Hepatocyte (in vitro differentiated cells): Measurements from ENCODE around the gene CDKN2AIPNL. TPM values are rescaled to one million over a fixed set of nuclear protein-coding genes. Genes with fewer than 3 reads are reported as not detected.
A peak's percentile ranks its signal among the peaks of the same experiment; 100 is the strongest.

ENCODE experiments used
- DNase-seq: peaks from one replicate; pipeline ENCODE4 v3.0.0-alpha.2; 2016; ENCODE audit warnings: low spot score
- H2AFZ ChIP-seq: fragments of 200-600 bp; sonication (generic); 2 replicates; pipeline ENCODE4 v1.6.0; 2016; ENCODE audit warnings: antibody characterized with exemption, mild to moderate bottlenecking
- H3K27ac ChIP-seq: fragments of 200-600 bp; sonication (generic); 2 replicates; pipeline ENCODE4 v1.5.1; 2016; ENCODE audit warnings: mild to moderate bottlenecking
- H3K27me3 ChIP-seq: fragments of 200-600 bp; sonication (generic); 2 replicates; pipeline ENCODE4 v1.6.1; 2016
- H3K36me3 ChIP-seq: fragments of 200-600 bp; sonication (generic); replicated peaks from 2 replicates; pipeline ENCODE4 v1.5.1; 2016; ENCODE audit warnings: low read depth; ENCODE audit not compliant: insufficient read depth
- H3K4me1 ChIP-seq: fragments of 200-600 bp; sonication (generic); 2 replicates; pipeline ENCODE4 v1.5.1; 2016; ENCODE audit warnings: mild to moderate bottlenecking, moderate library complexity; ENCODE audit not compliant: insufficient read depth
- H3K4me2 ChIP-seq: fragments of 200-600 bp; sonication (generic); 2 replicates; pipeline ENCODE4 v1.6.0; 2016
- H3K4me3 ChIP-seq: fragments of 200-600 bp; sonication (generic); 2 replicates; pipeline ENCODE4 v1.5.1; 2016; ENCODE audit warnings: mild to moderate bottlenecking
- H3K79me2 ChIP-seq: fragments of 200-600 bp; sonication (generic); 2 replicates; pipeline ENCODE4 v1.6.0; 2017; ENCODE audit warnings: mild to moderate bottlenecking
- H3K9me2 ChIP-seq: fragments of 200-600 bp; sonication (generic); replicated peaks from 2 replicates; pipeline ENCODE4 v1.6.0; 2017; ENCODE audit warnings: mild to moderate bottlenecking; ENCODE audit not compliant: insufficient read depth
- H3K9me3 ChIP-seq: fragments of 200-600 bp; sonication (generic); 2 replicates; pipeline ENCODE4 v1.5.1; 2016; ENCODE audit warnings: low read depth, mild to moderate bottlenecking
- H4K20me1 ChIP-seq: fragments of 200-600 bp; sonication (generic); 2 replicates; pipeline ENCODE4 v1.6.0; 2016; ENCODE audit warnings: mild to moderate bottlenecking; ENCODE audit not compliant: insufficient read depth, poor library complexity, severe bottlenecking
- EZH2 ChIP-seq: fragments of 200-600 bp; sonication (generic); IDR thresholded peaks from 2 replicates; pipeline ENCODE4 v1.6.1; 2016; ENCODE audit warnings: antibody characterized with exemption, mild to moderate bottlenecking, borderline replicate concordance
- EZH2phosphoT487 ChIP-seq: fragments of 200-600 bp; sonication (generic); IDR thresholded peaks from one replicate; pipeline ENCODE4 v1.6.1; 2018; ENCODE audit warnings: antibody characterized with exemption, mild to moderate bottlenecking, low read depth, moderate library complexity; ENCODE audit not compliant: unreplicated experiment, severe bottlenecking
- WGBS: methylation state at CpG from one replicate; pipeline ENCODE4 v1.1.6; 2016; ENCODE audit warnings: low lambda C conversion rate; ENCODE audit errors: missing lambda C conversion rate; 5-methylcytosine and 5-hydroxymethylcytosine counted together
- polyA plus RNA-seq: library from polyadenylated mRNA; unstranded; fragments of >200 nt; fragmentation: Nextera tagmentation; extraction: Ambion mirVana; gene quantifications from 2 replicates; pipeline ENCODE4 v1.2.1, GENCODE V29; 2016
- total RNA-seq: library from RNA; depleted of rRNA; stranded (reverse); fragments of >200 nt; gene quantifications from 2 replicates; pipeline ENCODE4 v1.2.3, GENCODE V29; 2014
- TF ChIP-seq, protein P1 (sequence below): fragments of 200-600 bp; sonication (generic); IDR thresholded peaks from 2 replicates; pipeline ENCODE4 v1.5.1; 2016; ENCODE audit warnings: antibody characterized with exemption, mild to moderate bottlenecking; ENCODE audit not compliant: poor library complexity

Gene CDKN2AIPNL
- total and polyA plus RNA-seq, 2 experiments from 2014 or later: 24.1 to 30.0 TPM

DNA sequence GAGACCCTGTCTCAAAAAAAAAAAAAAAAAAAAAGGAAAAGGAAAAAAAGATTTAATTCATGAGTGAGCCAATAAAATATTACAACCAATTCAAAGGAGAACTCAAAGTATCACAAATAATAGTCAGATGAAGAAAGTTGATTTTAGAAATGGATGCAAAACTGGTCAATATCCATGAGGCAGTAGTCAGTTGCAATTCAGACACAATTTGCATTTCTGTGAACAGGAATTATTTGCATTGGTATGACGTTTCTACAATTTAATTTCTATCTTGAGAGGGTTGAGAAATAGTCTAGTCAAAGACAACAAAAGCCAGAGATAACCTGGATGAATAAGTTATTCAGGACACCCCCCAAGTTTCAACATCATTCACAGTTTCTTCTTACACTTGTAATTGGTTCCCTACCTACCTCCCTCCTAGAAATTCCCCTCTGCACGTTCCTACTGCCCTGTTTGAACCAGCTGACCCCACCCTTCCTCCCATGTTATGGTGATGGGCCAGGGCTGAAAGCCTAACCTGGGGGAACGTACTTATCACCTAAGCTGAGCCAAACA, 28.6 kb upstream of the CDKN2AIPNL start:
- Histone ChIP-seq H3K27ac (no peak overlapping the region), H4K20me1 (no peaks in the 10 kb centered on the region), H3K9me3 (no peaks in the 10 kb centered on the region), H3K4me1 (peaks cover 35% of the 10 kb centered on the region), H3K79me2 (no peaks in the 10 kb centered on the region), H3K36me3 (no peaks in the 10 kb centered on the region), H3K4me2 (no peak overlapping the region), H3K9me2 (no peaks in the 10 kb centered on the region), H2AFZ (no peak overlapping the region), H3K27me3 (no peaks in the 10 kb centered on the region), H3K4me3 (no peak overlapping the region)
- 51% methylated on average over 3 of the region's 3 CpGs for WGBS
- TF ChIP-seq, protein P1, sequence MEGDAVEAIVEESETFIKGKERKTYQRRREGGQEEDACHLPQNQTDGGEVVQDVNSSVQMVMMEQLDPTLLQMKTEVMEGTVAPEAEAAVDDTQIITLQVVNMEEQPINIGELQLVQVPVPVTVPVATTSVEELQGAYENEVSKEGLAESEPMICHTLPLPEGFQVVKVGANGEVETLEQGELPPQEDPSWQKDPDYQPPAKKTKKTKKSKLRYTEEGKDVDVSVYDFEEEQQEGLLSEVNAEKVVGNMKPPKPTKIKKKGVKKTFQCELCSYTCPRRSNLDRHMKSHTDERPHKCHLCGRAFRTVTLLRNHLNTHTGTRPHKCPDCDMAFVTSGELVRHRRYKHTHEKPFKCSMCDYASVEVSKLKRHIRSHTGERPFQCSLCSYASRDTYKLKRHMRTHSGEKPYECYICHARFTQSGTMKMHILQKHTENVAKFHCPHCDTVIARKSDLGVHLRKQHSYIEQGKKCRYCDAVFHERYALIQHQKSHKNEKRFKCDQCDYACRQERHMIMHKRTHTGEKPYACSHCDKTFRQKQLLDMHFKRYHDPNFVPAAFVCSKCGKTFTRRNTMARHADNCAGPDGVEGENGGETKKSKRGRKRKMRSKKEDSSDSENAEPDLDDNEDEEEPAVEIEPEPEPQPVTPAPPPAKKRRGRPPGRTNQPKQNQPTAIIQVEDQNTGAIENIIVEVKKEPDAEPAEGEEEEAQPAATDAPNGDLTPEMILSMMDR: no peak
- no peak for TF ChIP-seq EZH2
- TF ChIP-seq EZH2phosphoT487: no peak
- no peak for DNase-seq

DNA sequence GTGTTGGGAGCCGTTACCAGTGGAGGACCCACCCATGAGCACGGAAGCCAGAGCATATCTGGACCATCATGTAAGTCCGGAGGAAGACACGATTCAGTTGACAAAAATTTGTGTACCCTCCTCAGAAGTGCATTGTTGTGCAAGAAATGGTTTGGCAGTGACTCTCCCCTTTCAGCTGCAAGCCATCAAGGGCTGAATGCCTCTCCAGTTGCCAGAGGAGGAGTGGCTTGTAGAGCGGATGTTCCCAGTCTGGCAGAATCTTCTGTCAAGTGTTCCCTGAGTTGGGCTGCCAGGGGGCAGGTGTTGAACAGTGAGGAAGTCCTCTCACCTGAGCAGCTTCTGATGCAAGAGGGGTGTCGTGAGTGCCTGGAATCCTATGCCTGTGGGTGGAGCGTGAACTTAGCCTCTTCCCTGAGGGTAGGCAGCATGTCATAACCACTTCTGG, 27.6 kb upstream of the CDKN2AIPNL start:
- no peak for TF ChIP-seq EZH2phosphoT487
- TF ChIP-seq EZH2: no peak
- TF ChIP-seq, protein P1: no peak
- DNase-seq: peak; percentile 79
- no peaks in the 10 kb centered on the region for H3K9me3 ChIP-seq
- no peak overlapping the region for H3K4me3 ChIP-seq
- no peaks in the 10 kb centered on the region for H3K36me3 ChIP-seq
- peak overlapping the region; percentile 29 for H3K4me2 ChIP-seq
- H3K4me1 ChIP-seq: peaks cover 39% of the 10 kb centered on the region
- no peak overlapping the region for H2AFZ ChIP-seq
- no peaks in the 10 kb centered on the region for H3K27me3 ChIP-seq
- peak overlapping the region; percentile 98 for H3K27ac ChIP-seq
- no peaks in the 10 kb centered on the region for H3K9me2 ChIP-seq
- no peaks in the 10 kb centered on the region for H4K20me1 ChIP-seq
- 50% methylated on average over 7 of the region's 7 CpGs for WGBS
- no peaks in the 10 kb centered on the region for H3K79me2 ChIP-seq

DNA sequence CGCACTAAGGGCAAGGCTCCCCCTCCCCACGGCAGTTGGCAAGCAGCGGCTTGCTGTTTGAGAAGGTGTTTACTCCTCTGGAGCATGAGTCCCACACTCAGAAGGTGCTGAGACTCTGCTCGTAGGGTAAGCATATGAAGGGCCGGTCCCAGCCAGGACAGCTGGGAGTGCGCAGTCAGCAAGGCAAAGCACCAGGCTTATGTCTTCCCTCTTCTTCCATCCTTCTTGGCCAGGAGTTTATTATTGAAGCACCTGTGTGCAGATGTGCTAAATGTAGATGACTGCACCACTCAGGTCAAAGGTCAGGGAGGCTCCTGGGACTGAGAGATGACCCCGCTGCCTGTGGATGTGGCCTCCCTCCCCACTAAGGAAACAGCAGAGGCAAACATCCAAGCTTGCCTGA, 27.0 kb upstream of the CDKN2AIPNL start:
- H3K9me2 ChIP-seq: no peaks in the 10 kb centered on the region
- no peak for DNase-seq
- TF ChIP-seq EZH2 (no peak), EZH2phosphoT487 (no peak)
- TF ChIP-seq, protein P1: no peak
- WGBS: 95% methylated on average over 7 of the region's 7 CpGs
- H3K4me3 ChIP-seq: no peak overlapping the region
- H3K36me3 ChIP-seq: no peaks in the 10 kb centered on the region
- no peaks in the 10 kb centered on the region for H3K79me2 ChIP-seq
- peak overlapping the region; percentile 29 for H3K4me2 ChIP-seq
- no peaks in the 10 kb centered on the region for H3K9me3 ChIP-seq
- peaks cover 39% of the 10 kb centered on the region for H3K4me1 ChIP-seq
- H3K27me3 ChIP-seq: no peaks in the 10 kb centered on the region
- peak overlapping the region; percentile 98 for H3K27ac ChIP-seq
- no peak overlapping the region for H2AFZ ChIP-seq
- H4K20me1 ChIP-seq: no peaks in the 10 kb centered on the region
